Measurements from ENCODE around the gene TMEM164.

Gene TMEM164

GRCh38 chrX:109987884-109988283 is 15.0 kb upstream of the TMEM164 start:
- Histone ChIP-seq H3K27ac (ENCODE audit: low read depth, low read length) (no peak overlapping the region), H3K4me1 (ENCODE audit: insufficient read depth, low read length) (no peaks in the 10 kb centered on the region), H3K36me3 (ENCODE audit: insufficient read depth, low read length) (no peaks in the 10 kb centered on the region), H3K27me3 (ENCODE audit: insufficient read depth, low read length) (no peaks in the 10 kb centered on the region), H3K9me3 (ENCODE audit: insufficient read depth, low read depth, low read length) (no peaks in the 10 kb centered on the region), H3K4me3 (ENCODE audit: low read length) (no peak overlapping the region), H3K9ac (ENCODE audit: low read depth, low read length) (no peak overlapping the region)
- WGBS = 97% methylated on average over 2 of the region's 2 CpGs

- no peak overlapping the region for H3K4me3 ChIP-seq (ENCODE audit: low read length)
- no peaks in the 10 kb centered on the region for H3K9me3 ChIP-seq (ENCODE audit: insufficient read depth, low read depth, low read length)
- H3K27me3 ChIP-seq (ENCODE audit: insufficient read depth, low read length) = no peaks in the 10 kb centered on the region
- no peaks in the 10 kb centered on the region for H3K4me1 ChIP-seq (ENCODE audit: insufficient read depth, low read length)
- WGBS = 95% methylated on average over 2 of the region's 3 CpGs
- H3K36me3 ChIP-seq (ENCODE audit: insufficient read depth, low read length) = no peaks in the 10 kb centered on the region
- H3K9ac ChIP-seq (ENCODE audit: low read depth, low read length) = no peak overlapping the region
- no peak overlapping the region for H3K27ac ChIP-seq (ENCODE audit: low read depth, low read length)
Observed at GRCh38 chrX:109990582-109991276, 12.2 kb upstream of the TMEM164 start.

- WGBS = 79% methylated on average over 1 of the region's 1 CpG
- Histone ChIP-seq H3K4me3 (ENCODE audit: low read length) (no peak overlapping the region), H3K4me1 (ENCODE audit: insufficient read depth, low read length) (no peaks in the 10 kb centered on the region), H3K9me3 (ENCODE audit: insufficient read depth, low read depth, low read length) (no peaks in the 10 kb centered on the region), H3K27me3 (ENCODE audit: insufficient read depth, low read length) (no peaks in the 10 kb centered on the region), H3K36me3 (ENCODE audit: insufficient read depth, low read length) (no peaks in the 10 kb centered on the region), H3K9ac (ENCODE audit: low read depth, low read length) (no peak overlapping the region), H3K27ac (ENCODE audit: low read depth, low read length) (no peak overlapping the region)
Observed at GRCh38 chrX:109992203-109992602, 10.7 kb upstream of the TMEM164 start.

GRCh38 chrX:109995155-109995554 is 7.8 kb upstream of the TMEM164 start:
- Histone ChIP-seq H3K4me3 (ENCODE audit: low read length) (no peak overlapping the region), H3K27ac (ENCODE audit: low read depth, low read length) (no peak overlapping the region), H3K4me1 (ENCODE audit: insufficient read depth, low read length) (no peaks in the 10 kb centered on the region), H3K27me3 (ENCODE audit: insufficient read depth, low read length) (no peaks in the 10 kb centered on the region), H3K36me3 (ENCODE audit: insufficient read depth, low read length) (no peaks in the 10 kb centered on the region), H3K9me3 (ENCODE audit: insufficient read depth, low read depth, low read length) (no peaks in the 10 kb centered on the region), H3K9ac (ENCODE audit: low read depth, low read length) (no peak overlapping the region)
- 93% methylated on average over 2 of the region's 2 CpGs for WGBS

GRCh38 chrX:109997786-109998452 is 5.0 kb upstream of the TMEM164 start:
- Histone ChIP-seq H3K4me3 (ENCODE audit: low read length) (no peak overlapping the region), H3K27me3 (ENCODE audit: insufficient read depth, low read length) (no peaks in the 10 kb centered on the region), H3K27ac (ENCODE audit: low read depth, low read length) (no peak overlapping the region), H3K36me3 (ENCODE audit: insufficient read depth, low read length) (no peaks in the 10 kb centered on the region), H3K4me1 (ENCODE audit: insufficient read depth, low read length) (no peaks in the 10 kb centered on the region), H3K9me3 (ENCODE audit: insufficient read depth, low read depth, low read length) (no peaks in the 10 kb centered on the region), H3K9ac (ENCODE audit: low read depth, low read length) (no peak overlapping the region)
- 84% methylated on average over 6 of the region's 6 CpGs for WGBS

- Histone ChIP-seq H3K36me3 (ENCODE audit: insufficient read depth, low read length) (no peaks in the 10 kb centered on the region), H3K4me1 (ENCODE audit: insufficient read depth, low read length) (no peaks in the 10 kb centered on the region), H3K27me3 (ENCODE audit: insufficient read depth, low read length) (no peaks in the 10 kb centered on the region), H3K4me3 (ENCODE audit: low read length) (no peak overlapping the region), H3K27ac (ENCODE audit: low read depth, low read length) (no peak overlapping the region), H3K9me3 (ENCODE audit: insufficient read depth, low read depth, low read length) (no peaks in the 10 kb centered on the region), H3K9ac (ENCODE audit: low read depth, low read length) (no peak overlapping the region)
- 92% methylated on average over 5 of the region's 5 CpGs for WGBS
Observed at GRCh38 chrX:110000000-110000399, 2.9 kb upstream of the TMEM164 start.

DNA sequence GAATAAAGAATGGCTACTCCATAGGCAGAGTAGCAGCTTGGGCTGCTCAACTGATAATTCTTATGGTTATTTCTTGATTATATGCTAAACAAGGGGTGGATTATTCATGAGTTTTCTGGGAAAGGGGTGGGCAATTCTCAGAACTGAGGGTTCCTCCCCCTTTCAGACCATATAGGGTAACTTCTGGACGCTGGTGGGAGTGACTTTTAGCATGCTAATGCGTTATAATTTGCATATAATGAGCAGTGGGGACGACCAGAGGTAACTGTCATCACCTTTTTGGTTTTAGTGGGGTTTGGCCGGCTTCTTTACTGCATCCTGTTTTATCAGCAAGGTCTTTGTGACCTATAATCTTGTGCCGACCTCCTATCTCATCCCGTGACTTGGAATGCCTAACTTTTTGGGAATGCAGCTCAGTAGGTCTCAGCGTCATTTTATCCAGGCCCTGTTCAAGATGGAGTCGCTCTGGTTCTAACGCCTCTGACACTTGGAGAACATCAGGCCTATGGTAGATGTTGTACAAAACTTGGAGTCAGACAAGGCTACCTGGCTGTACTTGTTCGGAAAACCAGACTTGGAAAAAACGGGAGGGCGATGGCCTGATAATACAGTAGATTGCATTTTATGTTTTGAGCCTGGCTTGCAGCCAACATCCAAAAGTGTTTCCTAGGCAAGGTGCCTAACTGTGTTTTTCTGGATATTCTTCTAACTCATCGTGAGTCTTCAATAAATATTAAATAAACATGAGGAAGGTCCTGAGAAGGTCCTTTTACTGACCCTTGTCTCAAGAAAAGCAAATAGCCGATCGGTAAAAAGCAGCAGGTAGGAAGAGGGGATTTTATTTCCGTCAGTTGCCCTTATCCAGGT is 1.8 kb upstream of the TMEM164 start:
- no peaks in the 10 kb centered on the region for H3K36me3 ChIP-seq (ENCODE audit: insufficient read depth, low read length)
- H3K4me3 ChIP-seq (ENCODE audit: low read length) = no peak overlapping the region
- no peaks in the 10 kb centered on the region for H3K4me1 ChIP-seq (ENCODE audit: insufficient read depth, low read length)
- no peak overlapping the region for H3K27ac ChIP-seq (ENCODE audit: low read depth, low read length)
- no peak overlapping the region for H3K9ac ChIP-seq (ENCODE audit: low read depth, low read length)
- no peaks in the 10 kb centered on the region for H3K9me3 ChIP-seq (ENCODE audit: insufficient read depth, low read depth, low read length)
- no peaks in the 10 kb centered on the region for H3K27me3 ChIP-seq (ENCODE audit: insufficient read depth, low read length)
- 77% methylated on average over 15 of the region's 16 CpGs for WGBS

GRCh38 chrX:110001740-110002299 is 1.1 kb upstream of the TMEM164 start:
- WGBS = 3% methylated on average over 6 of the region's 13 CpGs
- H3K9me3 ChIP-seq (ENCODE audit: insufficient read depth, low read depth, low read length) = no peaks in the 10 kb centered on the region
- H3K27ac ChIP-seq (ENCODE audit: low read depth, low read length) = no peak overlapping the region
- no peaks in the 10 kb centered on the region for H3K27me3 ChIP-seq (ENCODE audit: insufficient read depth, low read length)
- no peaks in the 10 kb centered on the region for H3K4me1 ChIP-seq (ENCODE audit: insufficient read depth, low read length)
- H3K4me3 ChIP-seq (ENCODE audit: low read length) = peak overlapping the region; percentile 69
- no peaks in the 10 kb centered on the region for H3K36me3 ChIP-seq (ENCODE audit: insufficient read depth, low read length)
- H3K9ac ChIP-seq (ENCODE audit: low read depth, low read length) = no peak overlapping the region

DNA sequence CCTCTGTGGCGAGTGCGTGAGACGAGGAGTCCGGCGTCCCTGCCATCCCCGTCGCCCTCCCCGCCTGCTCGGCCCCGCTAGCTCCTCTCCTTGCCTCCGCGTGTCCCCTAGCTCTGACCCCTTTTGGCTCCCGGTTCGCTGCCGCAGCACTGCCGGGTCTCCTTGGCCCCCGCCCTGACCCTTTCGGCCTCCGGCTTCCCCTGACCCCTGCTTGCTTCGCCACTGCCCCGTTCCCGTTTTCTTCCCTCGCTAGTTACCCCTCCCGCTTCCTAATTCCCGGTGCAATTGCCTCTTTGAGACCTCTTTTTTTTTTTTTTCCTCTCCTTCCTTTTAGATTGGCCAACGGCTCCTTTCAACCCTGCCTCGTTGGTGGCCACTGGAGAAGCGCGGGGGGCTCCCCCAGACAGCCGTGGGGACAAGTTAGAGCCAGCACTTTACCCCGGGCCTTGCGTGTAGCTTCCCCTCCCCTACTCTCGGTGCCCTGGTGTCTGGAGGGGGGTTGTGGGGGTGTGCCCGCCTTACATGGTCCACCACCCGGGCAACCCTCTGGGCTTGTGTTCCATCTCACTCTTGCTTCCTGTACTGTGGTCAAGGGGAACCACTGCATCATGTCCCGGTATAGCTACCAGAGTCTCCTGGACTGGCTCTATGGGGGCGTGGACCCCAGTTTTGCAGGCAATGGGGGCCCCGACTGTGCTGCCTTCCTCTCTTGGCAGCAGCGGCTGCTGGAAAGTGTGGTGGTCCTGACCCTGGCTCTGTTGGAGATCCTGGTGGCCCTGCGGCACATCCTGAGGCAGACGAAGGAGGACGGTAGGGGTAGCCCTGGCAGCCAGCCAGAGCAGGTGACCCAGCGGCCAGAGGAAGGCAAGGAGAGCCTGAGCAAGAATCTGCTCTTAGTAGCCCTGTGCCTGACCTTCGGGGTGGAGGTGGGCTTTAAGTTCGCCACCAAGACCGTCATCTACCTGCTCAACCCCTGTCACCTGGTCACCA is 548 bp downstream of the TMEM164 start:
- no peak overlapping the region; the same call in 1 of the 2 replicates for H3K27ac ChIP-seq (ENCODE audit: low read depth, low read length)

DNA sequence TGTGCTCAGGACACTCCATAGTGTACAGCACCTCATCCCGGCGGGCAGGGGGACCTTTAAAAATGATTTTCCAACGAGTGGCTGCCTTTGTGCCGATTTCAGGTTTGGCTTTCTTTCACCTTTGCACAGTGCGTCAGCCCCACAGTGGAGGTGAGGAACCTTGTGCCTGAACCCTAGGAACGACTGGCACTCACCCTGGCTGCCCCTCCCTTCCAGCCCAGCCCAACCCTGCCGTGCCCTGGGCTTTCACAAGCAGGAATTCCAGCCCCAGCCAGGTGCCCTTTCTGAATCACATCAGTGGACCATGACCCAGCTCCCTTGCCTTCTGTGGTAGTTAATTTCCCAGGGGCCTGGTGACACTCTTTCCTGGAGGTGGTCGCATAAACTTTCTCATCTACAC is 1.3 kb downstream of the TMEM164 start:
- H3K27ac ChIP-seq (ENCODE audit: low read depth, low read length) = no peak overlapping the region
- WGBS = 82% methylated on average over 8 of the region's 8 CpGs
- H3K9ac ChIP-seq (ENCODE audit: low read depth, low read length) = no peak overlapping the region

More for the DNA sequence above, 548 bp downstream of the TMEM164 start:
- 18% methylated on average over 42 of the region's 46 CpGs for WGBS
- Histone ChIP-seq H3K27me3 (ENCODE audit: insufficient read depth, low read length) (no peaks in the 10 kb centered on the region), H3K4me3 (ENCODE audit: low read length) (peak overlapping the region; percentile 69), H3K9me3 (ENCODE audit: insufficient read depth, low read depth, low read length) (no peaks in the 10 kb centered on the region), H3K4me1 (ENCODE audit: insufficient read depth, low read length) (no peaks in the 10 kb centered on the region), H3K36me3 (ENCODE audit: insufficient read depth, low read length) (no peaks in the 10 kb centered on the region), H3K9ac (ENCODE audit: low read depth, low read length) (peak overlapping the region; percentile 71)

More for the DNA sequence above, 1.3 kb downstream of the TMEM164 start:
- Histone ChIP-seq H3K4me3 (ENCODE audit: low read length) (peak overlapping the region; percentile 69; the same call in 1 of the 2 replicates), H3K9me3 (ENCODE audit: insufficient read depth, low read depth, low read length) (no peaks in the 10 kb centered on the region), H3K27me3 (ENCODE audit: insufficient read depth, low read length) (no peaks in the 10 kb centered on the region), H3K36me3 (ENCODE audit: insufficient read depth, low read length) (no peaks in the 10 kb centered on the region), H3K4me1 (ENCODE audit: insufficient read depth, low read length) (no peaks in the 10 kb centered on the region)
